Measurements from ENCODE around the gene PRPF6.

The PRPF6 gene

DNA sequence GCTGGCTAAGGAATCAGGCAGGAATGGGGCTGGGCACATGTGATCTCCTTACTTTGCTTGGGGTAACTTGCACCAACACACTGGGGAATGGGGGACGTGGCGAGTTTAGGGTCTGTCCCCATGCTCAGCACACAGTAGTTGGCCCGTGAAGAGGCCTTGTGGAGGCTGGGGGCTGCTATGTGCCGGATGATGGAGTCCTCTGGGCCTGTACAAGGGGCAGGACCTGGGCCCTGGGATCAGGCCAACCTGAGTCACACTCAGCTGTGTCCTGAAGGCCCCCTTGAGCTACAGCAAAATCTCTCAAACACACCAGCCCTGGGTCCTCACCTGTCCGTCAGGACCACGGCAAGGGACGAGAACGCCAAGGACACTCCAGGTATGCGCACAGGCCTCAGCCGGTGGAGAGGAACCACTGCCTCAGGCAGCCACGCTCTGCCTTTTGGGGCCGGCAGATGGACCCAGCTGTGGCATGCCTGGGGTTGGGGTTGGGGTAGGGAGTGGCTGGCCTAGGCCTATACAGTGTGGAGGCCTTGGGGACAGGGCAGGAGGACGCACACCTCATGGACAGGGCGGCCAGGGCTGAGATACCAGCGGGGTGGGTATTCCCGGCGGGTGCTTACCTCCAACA is 35.8 kb upstream of the PRPF6 start:
- Histone ChIP-seq H3K4me1 (peaks cover 0 to 38% (median 26%) of the 10 kb centered on the region in 4 donors), H3K9me3 (no peaks in the 10 kb centered on the region), H3K36me3 (peaks cover 37 to 56% (median 54%) of the 10 kb centered on the region in 3 donors), H3K4me3 (no peak overlapping the region), H3K27me3 (no peaks in the 10 kb centered on the region), H3K27ac (no peak overlapping the region)
- TF ChIP-seq, protein P1, sequence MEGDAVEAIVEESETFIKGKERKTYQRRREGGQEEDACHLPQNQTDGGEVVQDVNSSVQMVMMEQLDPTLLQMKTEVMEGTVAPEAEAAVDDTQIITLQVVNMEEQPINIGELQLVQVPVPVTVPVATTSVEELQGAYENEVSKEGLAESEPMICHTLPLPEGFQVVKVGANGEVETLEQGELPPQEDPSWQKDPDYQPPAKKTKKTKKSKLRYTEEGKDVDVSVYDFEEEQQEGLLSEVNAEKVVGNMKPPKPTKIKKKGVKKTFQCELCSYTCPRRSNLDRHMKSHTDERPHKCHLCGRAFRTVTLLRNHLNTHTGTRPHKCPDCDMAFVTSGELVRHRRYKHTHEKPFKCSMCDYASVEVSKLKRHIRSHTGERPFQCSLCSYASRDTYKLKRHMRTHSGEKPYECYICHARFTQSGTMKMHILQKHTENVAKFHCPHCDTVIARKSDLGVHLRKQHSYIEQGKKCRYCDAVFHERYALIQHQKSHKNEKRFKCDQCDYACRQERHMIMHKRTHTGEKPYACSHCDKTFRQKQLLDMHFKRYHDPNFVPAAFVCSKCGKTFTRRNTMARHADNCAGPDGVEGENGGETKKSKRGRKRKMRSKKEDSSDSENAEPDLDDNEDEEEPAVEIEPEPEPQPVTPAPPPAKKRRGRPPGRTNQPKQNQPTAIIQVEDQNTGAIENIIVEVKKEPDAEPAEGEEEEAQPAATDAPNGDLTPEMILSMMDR (IDR thresholded peaks at IDR 0.05): no peak
- intact Hi-C loops (cut with DNase I; ENCODE audit: low total_unique reads): no loop called here
- DNase-seq: no peak

DNA sequence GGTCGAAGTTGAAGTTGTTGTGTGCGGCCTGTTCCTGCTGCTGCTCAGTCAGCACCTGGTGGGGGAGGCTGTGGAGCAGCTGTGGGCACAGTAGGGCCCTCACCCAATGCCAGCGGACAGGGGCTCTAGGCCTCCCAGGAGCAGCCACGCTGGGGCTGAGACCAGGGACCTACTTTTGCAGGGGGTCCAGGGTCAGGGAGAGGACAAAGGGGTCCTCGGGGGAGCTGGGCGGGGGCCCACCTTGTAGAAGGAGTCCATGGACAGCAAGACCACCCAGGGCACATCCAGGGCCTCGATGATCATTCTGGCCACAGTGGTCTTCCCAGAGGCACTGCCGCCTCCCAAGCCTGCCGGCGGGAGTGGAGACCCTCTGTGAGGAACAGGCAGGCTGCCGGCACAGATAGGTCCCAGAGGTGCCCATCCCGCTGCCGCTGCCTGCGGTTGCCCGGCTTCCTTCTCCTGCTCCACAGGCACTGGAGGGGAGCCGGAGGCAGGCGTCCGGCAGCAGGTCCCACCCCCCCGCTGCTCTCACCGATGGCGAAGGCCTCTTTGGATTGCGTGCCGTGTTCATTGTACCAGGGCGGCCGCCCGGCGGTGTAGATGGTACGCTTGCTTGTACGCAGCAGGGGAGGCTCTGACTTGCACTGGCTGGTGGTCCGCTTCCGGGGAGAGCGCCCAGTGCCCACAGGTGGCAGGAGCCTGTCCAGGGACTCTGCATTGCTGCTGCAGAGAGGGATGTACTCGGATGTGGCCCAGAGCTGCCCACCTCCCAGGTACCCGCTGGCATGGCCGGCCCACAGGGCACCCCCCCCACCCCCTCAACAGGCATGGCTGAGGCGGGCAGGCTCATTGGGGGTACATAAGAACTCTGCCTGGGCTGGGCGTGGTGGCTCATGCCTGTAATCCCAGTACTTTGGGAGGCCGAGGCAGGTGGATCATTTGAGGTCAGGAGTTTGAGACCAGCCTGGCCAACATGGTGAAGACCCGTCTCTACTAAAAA is 34.7 kb upstream of the PRPF6 start:
- Histone ChIP-seq H3K36me3 (peaks cover 28 to 45% (median 43%) of the 10 kb centered on the region in 3 donors), H3K4me1 (peaks cover 0 to 49% (median 37%) of the 10 kb centered on the region in 4 donors), H3K4me3 (no peak overlapping the region), H3K27me3 (no peaks in the 10 kb centered on the region), H3K9me3 (no peaks in the 10 kb centered on the region), H3K27ac (no peak overlapping the region)
- TF ChIP-seq, protein P1 (IDR thresholded peaks at IDR 0.05): no peak
- intact Hi-C loops (cut with DNase I; ENCODE audit: low total_unique reads): no loop called here
- DNase-seq: no peak

DNA sequence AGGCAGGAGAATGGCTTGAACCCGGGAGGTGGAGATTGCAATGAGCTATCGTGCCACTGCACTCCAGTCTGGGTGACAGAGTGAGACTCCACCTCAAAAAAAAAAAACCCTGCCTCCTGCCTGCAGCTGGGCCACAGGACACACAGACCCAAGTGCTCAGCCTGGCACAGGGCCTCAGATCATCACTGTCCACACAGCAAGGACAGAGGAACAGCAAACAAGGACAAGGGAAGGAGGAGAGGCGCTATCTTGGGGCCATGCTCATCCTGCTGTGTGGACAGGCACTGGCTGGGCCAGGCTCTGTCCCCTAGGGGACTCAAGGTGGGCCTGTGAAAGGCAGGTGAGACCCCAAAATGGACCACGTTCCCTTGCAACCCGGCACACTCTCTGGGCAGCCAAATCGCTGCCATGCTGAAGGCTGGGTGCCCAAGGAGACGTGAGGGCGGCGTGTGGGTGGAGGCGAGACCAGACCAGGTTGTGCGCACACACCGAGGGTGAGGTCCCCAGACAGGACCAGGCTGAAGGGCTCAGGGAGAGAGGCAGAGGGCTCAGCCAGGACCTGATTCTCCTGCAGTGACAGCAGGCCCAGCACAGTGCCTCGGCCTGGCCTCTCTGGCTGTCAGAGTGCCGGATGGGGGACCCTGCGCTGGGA is 33.8 kb upstream of the PRPF6 start:
- intact Hi-C loops (cut with DNase I; ENCODE audit: low total_unique reads): no loop called here
- H3K4me3 ChIP-seq: no peak overlapping the region
- H3K4me1 ChIP-seq: peaks cover 0 to 58% (median 46%) of the 10 kb centered on the region in 4 donors
- DNase-seq: no peak
- H3K36me3 ChIP-seq: peaks cover 28 to 41% (median 40%) of the 10 kb centered on the region in 3 donors
- H3K9me3 ChIP-seq: no peaks in the 10 kb centered on the region
- H3K27me3 ChIP-seq: no peaks in the 10 kb centered on the region
- TF ChIP-seq, protein P1 (IDR thresholded peaks at IDR 0.05): no peak
- peak overlapping the region in 1 of 2 donors; percentile 68 for H3K27ac ChIP-seq

DNA sequence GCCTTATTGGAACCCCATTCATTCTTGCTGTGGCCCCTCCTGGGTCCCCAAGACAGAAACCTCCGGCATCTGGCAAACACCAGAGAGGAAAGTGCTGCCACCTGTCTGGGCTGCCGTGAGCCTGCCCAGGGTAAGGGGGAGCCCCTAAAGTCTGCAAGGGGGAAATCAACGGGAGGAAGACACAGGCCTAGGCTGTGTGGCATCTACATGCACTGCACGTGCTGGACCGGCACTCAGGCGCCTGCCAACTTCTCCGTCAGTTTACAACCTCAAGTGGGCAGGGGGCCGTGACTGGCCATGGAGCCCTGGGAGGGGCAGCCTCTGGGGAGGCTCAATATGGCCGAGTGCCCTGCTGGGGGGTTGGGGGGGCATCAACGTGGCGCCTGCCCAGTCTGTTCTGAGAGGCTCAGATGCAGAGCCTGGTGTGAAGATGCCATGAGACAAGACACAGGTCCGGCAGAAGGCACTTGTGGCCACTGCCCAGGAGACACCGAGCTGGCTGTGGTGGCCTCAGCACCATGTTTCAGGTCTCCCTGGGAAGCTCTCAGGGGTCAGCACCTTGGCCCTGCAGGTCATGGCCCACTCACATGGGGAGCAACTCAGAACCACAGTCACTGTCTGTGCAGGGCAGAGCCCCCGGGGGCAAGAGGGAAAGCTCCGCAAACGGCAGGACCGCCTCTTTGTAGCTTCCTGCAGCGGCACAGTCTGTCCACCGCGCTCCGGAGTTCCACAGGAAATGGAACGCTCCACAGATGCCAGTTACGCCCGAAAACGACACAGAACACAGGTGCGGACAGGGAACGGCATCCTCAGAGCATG is 33.1 kb upstream of the PRPF6 start:
- TF ChIP-seq, protein P1 (IDR thresholded peaks at IDR 0.05): no peak
- no peak overlapping the region for H3K4me3 ChIP-seq
- H3K4me1 ChIP-seq: peaks cover 0 to 65% (median 51%) of the 10 kb centered on the region in 4 donors
- no peaks in the 10 kb centered on the region for H3K27me3 ChIP-seq
- peak overlapping the region; percentile 68 to 75 for H3K27ac ChIP-seq
- intact Hi-C loops (cut with DNase I; ENCODE audit: low total_unique reads): no loop called here
- H3K9me3 ChIP-seq: no peaks in the 10 kb centered on the region
- peak in 1 of 2 donors; percentile 72 for DNase-seq
- peaks cover 28 to 38% (median 36%) of the 10 kb centered on the region in 3 donors for H3K36me3 ChIP-seq
